GM15510 (cell line): ENCODE results near the gene BCAR3.

ENCODE experiments used
- POLR2A ChIP-seq: IDR thresholded peaks from 3 replicates; pipeline ENCODE4 v1.6.1; 2011; ENCODE audit warnings: borderline replicate concordance; ENCODE audit not compliant: insufficient read length; ENCODE audit errors: extremely low read depth

Gene BCAR3

DNA sequence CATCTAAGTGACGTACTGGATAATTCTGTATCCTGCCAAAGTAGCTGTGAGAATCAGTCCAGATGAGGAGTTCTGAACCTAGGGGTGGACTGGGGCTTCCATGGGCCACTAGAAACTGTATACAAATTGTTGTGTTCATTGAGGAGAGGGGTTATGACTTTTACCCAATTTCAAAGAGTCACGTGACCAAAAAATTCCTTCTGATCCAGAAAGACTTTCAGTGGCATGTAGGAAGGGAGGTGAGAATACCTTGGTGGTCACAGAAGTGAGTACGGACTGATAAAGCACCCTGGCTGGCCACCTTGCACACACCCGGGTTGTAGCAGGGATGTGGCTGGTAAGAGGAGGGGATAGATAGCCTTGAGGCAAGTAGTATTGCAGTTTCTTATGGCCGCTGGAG, 60.4 kb downstream of the BCAR3 start:
- no peak for TF ChIP-seq POLR2A

DNA sequence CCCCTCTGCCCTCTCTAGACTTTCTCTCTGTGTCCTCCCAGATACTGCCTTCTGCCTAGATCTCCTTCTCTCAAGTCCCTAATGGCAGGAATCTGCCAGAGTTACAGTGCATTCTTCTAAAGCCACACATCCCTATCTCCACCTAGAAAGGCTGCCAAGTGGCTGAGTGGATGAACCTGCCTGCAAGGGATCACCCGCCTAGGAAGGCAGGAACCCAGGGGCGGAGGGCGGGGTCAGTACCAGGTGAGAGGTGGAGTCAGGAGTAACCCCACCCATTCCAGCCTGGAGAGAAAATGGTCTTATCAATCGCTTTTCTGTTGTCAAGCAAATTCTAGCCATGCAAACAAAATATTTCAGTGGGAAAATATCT, 60.8 kb downstream of the BCAR3 start:
- no peak for TF ChIP-seq POLR2A

DNA sequence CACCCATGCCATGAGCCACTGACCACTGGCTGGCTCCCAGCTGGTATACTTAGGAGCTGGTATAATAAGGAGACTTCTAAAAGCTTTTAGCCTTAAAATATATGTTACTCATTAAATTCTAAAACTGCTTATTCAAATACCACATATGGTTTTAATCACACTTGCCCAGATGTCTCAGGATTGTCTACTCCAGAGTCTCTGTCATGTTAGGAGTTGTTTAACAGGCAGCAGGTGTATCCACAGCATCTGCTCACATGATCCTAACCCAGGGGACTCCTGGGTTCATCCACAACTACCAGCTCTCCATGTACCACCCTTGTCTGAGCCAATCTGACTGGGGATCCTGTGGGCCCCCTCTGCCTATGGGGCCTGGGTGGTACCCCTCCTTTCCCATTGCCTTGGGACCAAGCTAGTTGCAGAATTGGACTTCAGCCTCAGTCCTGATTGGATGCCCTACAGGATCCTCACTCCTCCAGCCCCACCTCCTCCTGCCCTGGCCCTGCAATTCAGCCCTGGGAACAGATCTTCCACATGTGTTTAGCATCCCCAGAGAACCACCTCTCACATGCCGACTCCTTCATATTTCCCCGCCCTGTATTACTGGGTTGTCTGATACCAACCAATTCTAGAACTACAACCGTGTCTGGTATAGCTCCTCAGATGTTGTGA, 61.3 kb downstream of the BCAR3 start:
- no peak for TF ChIP-seq POLR2A

DNA sequence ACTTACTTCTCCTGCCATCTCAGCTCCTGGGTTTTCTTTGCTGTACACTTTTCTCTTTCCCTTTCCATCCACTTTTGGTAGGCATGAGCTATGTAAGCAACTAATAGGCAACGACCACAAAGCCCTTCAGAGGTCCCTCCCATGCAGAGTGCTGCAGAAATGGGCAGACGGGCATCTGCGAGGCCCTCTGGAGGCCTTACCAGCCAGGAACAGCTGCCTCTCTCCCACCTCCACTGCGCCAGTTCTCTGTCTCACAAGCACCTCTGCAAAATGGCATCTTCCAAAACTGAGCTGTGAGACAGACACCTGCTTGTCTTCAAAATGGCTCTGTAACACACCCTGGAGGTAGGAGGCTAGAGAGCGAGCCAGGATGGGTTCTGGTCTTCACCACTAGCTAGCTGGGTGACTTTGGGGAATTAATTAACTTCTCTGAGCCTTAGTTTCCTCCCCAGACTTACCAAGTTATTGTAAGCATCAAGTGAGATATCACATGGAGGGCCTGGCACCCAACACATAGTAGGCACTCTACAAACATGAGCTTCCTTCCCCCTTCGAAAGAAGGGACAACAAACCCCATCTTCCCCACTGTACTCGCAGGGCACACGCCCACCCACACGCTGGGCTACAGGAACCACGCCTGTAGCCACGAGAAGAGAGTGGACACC, 62.0 kb downstream of the BCAR3 start:
- no peak for TF ChIP-seq POLR2A

DNA sequence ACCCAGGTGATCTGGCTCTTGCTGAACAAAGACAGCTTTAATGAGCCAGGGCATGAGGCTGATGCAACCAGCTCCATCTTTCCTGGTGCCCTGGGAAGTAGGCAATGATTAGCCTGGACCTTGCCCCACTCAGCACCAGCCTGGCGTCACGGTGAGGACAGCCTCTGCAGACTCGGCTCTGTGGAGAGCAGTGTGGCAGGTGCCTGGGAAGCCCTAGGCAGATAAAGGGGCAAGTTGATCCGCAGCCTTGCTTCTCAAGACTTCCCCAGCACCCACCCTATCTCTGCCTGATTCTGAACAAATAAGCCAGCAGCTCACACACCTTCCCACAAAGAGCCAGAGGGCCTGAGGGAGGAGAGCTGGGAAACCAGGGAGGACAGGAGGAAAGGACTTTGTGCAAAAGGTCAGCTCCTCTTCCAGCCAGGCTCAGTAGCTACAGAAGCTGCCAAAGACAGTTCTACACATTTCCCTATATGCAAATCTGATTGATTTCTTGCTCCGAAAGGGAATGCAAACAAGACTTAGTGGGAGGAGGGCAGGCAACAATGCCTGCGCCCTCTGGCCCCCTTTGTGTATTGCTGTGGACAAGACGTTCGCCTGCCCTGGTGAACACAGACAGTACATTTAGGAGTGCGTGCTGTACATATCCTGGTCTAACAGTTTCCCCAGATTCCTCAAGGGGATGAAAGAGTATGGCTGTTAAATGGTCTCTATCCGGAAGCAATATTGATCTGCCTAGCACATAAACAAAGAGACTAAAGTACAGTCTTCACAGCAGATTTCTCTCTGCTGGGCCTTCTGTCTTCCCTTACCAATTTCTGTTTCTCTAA, 63.8 kb downstream of the BCAR3 start:
- no peak for TF ChIP-seq POLR2A

DNA sequence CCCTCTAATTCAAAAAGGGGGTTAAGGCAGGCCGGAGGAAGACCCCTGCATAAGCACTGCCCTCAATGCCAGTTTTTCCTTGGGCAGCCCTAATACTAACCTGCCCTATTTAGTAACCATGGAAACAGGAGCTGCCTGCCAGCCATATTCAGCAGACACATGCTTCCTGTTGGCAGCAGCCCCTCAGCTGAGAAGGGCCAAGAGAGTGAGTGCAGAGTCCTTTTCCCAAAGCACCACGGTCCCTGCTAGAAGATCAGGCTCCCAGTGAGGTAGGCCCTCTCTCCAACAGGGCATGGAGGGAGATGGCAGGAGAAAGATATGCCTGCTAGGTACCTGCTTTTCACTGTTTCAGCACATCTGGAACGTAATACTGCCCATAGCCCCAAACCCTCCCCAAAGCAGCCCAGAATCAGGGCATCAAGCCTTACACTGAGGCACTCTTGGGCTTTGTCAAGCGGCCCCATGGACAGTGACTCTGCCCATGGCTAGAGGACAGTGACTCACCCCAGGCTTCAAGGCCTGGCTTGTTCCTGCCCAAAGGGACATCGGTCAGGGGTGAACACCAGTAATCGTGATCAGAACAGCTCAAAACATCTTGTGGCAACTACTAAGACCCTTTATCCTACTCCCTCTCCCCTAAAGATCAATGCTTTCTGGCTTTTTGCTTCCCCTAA, 64.5 kb downstream of the BCAR3 start:
- TF ChIP-seq POLR2A: no peak

DNA sequence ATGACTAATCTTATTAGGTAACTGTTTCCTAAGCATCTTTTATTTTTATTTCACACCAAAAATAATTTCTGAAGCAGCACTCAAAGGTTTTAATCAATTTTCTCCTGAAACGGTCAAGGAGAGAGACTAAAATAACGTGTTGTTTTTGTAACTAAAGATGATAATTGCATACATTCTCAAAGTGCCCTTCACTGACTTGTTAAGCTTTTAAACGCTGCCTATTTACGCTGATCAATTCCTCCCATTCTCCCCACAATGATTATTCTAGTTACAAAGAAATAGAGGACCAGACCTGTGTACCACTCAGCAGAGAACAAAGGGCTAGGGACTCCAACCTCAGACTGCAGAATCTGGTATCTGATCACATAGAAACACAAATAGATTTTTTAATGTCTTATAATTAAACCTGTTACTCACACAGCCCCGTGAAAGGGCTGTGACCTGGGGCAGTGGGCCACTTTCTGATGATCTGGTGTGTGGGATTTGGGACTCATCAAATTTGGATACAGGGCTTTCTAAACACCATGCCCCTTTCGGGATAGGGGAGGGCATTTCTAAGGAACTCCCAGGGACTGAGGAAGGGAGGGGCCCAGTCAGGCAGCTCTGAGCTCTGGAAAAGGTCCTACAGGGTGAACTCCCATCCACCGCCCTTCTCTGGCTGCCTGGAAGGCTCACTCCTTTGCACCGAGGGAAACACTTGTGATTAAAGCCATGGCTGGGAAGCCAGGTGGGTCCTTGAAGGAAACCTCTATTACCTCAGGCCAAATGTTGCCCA, 65.2 kb downstream of the BCAR3 start:
- TF ChIP-seq POLR2A: no peak

DNA sequence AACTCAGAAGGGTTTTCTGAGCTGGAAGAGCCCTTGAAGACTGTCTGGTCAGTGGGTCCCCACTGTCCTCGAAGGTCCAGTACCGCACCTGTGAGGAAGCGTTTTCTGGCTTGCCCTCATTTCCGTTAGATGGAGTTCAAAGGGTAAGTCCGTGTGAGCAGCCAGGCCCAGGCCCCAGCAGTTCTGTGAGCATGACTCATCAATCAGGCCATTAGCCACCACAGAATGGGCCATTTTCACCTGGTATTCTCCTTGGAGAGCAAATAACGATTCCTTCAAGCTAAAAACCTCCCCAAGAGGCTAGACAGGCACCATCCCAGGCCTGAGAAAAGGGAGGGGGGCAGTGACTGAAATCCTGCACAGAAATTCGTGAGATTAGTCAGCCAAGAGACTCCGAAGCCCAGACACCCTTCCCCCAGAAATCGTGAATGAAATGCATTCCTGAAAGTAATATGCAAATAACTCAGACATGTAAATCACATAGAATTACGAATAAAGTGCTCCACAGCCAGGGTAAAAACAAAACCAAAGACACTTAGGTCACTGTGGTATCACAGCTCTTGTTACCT, 66.0 kb downstream of the BCAR3 start:
- no peak for TF ChIP-seq POLR2A

DNA sequence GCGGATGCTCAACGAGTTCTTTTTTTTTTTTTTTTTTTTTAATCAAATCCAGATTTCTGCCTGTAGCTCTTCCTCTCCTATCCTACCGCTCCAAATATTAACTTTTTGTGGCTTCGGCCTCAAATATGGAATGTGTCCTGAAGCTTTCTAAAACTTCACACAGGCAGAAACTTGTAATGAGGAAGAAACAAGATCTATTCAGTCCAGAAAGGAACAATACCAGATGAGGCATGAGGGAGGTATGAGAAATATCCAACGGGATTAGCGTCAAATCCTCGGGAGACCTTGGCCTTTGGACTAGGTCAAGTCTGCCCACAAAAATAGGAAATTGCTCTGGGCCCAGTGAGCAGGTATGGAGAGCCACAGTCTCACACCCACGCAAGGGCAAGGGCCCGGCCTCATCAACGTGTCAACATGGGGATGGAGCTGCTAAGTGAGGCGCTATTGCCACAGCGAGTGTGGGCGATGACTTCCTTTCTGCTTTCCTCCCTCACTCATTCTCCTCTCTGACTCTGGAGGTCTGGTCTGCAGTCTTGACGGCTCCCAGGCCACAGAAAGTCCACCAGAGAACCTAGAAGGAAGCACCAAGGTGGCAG, 66.6 kb downstream of the BCAR3 start:
- TF ChIP-seq POLR2A: no peak

DNA sequence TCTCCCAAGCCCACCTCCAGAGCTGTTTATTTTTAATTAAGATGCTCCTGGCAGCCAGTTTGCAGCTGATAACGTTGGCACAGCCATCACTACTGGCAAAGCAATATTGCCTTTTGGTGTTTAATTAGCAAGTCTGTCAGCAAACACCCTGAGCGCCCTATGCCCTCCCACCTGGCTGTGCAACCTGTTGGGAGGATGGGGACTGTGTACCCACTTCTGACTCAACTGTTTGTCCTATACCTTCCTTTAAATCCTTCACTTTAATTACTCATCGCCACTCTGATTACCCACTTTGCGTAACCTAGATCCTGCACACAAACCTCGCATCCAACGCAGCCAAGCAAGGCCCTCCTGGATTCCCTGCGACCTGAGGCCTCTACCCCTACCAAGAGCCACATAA, 67.1 kb downstream of the BCAR3 start:
- no peak for TF ChIP-seq POLR2A

DNA sequence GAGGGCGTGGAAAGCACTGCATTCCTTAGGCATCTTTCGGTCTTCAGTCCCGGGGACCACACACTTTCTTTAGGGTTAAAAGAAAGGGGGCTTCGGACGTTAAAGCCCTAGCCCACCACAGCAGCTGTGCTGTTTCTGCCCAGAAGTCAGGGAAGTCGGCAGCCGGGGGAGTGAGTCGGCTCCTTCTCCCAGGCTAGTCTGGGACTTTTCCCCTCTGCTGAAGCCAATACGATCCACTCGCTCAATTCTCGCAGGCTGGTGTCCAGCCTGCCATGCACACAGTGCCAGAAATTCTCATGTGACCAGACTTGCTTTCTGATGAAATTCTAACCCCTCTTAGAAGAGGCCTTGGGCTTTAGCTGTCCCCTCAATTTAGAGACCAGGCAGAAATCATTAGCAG, 67.7 kb downstream of the BCAR3 start:
- no peak for TF ChIP-seq POLR2A

DNA sequence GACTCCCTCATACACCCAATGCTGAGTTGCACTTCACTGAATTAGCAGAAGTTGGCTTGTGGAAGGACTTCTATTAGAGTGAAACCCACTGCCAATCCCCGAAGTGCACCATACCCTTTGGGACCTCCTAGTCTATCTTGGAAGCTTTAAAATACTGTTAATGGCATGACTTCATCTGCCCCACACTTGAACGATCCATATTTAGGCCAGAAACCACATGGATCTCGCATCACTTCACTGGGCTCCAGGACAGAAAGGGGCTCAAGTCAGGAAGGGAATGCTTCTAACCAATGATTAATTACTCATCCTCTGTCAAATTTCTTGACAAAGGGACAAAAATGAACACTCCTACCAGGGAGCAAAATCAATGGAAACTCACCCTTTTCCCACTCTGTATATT, 69.1 kb downstream of the BCAR3 start:
- TF ChIP-seq POLR2A: no peak

DNA sequence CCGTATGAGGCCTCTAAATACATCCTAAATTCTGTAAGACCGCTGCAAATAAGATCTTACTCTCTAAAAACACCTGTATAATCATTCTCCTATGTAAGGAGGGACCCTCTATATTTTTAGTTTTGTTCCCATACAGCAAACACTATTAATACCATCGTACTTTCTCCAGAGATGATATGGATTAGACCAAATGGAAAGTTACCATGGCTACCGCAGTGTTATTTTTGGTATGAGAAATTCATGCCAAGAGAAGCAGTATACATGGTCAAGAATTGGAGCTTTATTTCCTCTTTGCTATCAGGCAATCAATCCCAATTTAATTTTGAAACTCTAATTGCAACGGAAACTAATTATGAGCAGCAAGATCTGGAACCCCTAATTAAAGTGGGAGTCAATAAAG, 70.0 kb downstream of the BCAR3 start:
- TF ChIP-seq POLR2A: no peak

DNA sequence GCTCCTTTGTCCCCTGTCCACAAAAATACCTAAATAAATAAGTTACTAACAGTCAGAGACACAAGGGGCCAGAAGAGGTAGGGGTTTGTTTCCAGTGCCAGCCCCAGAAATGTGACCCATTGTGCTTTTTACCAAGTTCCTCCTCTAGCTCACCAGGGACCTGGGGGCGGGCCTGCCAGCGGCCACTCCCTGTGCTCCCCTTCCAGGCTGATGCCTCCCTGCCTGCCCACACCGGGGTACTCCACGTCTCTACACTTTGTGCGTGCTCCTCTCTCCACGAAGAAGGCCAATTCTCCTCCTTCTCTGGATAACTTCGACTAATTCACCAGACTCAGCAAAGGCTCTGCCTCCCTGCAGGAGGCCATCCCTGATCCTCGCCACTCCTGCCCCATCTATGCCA, 72.1 kb downstream of the BCAR3 start:
- no peak for TF ChIP-seq POLR2A
